Right lobe of liver (tissue), 4 donors: Measurements from ENCODE around the gene CCDC141.

Source experiments
- CTCF ChIP-seq, 4 donors: fragments of 200-600 bp in 3 of 4; fragments of 450-650 bp in 1 of 4; IDR thresholded peaks; one replicate each; pipeline versions ENCODE4 v1.5.1 to v1.8.0; 2016 to 2022; ENCODE audit warnings: antibody characterized with exemption in 4 of 4, mild to moderate bottlenecking in 2 of 4
- POLR2A ChIP-seq: fragments of 450-650 bp; IDR thresholded peaks from one replicate; pipeline ENCODE4 v1.6.1; 2017; ENCODE audit warnings: antibody characterized with exemption, mild to moderate bottlenecking
- donor health status: DM: no; HTN: no; CAD: no.
- donor health status: DM: no; HTN: no; CAD: no.
- donor health status: DM: no; HTN: yes; CAD: no.

- TF ChIP-seq CTCF (IDR thresholded peaks at IDR 0.05) = no peak
- TF ChIP-seq POLR2A = no peak
Observed at GRCh38 chr2:178827739-178828485, 222.0 kb downstream of the CCDC141 start.
